ENCODE data around the gene WFDC6. TPM values are rescaled to one million over a fixed set of nuclear protein-coding genes. Genes with fewer than 3 reads are reported as not detected.

The WFDC6 gene
- total RNA-seq, 1 experiment from 2014 or later: not detected

- no peaks in the 10 kb centered on the region for H3K27me3 ChIP-seq (ENCODE audit: insufficient read depth, low read length)
- no peaks in the 10 kb centered on the region for H3K9me3 Mint-ChIP-seq
- no peak overlapping the region for H2BK15ac ChIP-seq (ENCODE audit: low read depth, low read length)
- TF ChIP-seq, protein P1, sequence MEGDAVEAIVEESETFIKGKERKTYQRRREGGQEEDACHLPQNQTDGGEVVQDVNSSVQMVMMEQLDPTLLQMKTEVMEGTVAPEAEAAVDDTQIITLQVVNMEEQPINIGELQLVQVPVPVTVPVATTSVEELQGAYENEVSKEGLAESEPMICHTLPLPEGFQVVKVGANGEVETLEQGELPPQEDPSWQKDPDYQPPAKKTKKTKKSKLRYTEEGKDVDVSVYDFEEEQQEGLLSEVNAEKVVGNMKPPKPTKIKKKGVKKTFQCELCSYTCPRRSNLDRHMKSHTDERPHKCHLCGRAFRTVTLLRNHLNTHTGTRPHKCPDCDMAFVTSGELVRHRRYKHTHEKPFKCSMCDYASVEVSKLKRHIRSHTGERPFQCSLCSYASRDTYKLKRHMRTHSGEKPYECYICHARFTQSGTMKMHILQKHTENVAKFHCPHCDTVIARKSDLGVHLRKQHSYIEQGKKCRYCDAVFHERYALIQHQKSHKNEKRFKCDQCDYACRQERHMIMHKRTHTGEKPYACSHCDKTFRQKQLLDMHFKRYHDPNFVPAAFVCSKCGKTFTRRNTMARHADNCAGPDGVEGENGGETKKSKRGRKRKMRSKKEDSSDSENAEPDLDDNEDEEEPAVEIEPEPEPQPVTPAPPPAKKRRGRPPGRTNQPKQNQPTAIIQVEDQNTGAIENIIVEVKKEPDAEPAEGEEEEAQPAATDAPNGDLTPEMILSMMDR (conservative IDR thresholded peaks at IDR 0.05): peak; percentile 26; the same call in 1 of the 3 replicates
- no peak overlapping the region for H3K18ac ChIP-seq (ENCODE audit: insufficient read length, low read depth, low read length)
- no peaks in the 10 kb centered on the region for H3K36me3 Mint-ChIP-seq (ENCODE audit: insufficient read depth in 1 of 3, low read depth in 3 of 3)
- no peak overlapping the region for H3K27ac Mint-ChIP-seq
- no peak overlapping the region for H3K14ac ChIP-seq (ENCODE audit: insufficient read depth, low read length)
- H3K9ac ChIP-seq (ENCODE audit: extremely low read depth, insufficient read length, low read length): no peak overlapping the region
- no peak overlapping the region for H2BK20ac ChIP-seq (ENCODE audit: low read depth, low read length, poor library complexity, severe bottlenecking)
- no peak overlapping the region for H3K4me3 Mint-ChIP-seq
- no peak overlapping the region for H3K27ac ChIP-seq (ENCODE audit: insufficient read length, low read depth, low read length)
- no peak for DNase-seq
- no peak overlapping the region for H2AFZ ChIP-seq (ENCODE audit: low read length)
- H3K27me3 Mint-ChIP-seq (ENCODE audit: low read depth): peaks cover 7% of the 10 kb centered on the region
- no peak overlapping the region for H4K8ac ChIP-seq (replicated peaks; ENCODE audit: insufficient read length, low read depth, low read length)
- no peak overlapping the region for H4K91ac ChIP-seq (ENCODE audit: insufficient read length, low read depth, low read length)
- H2AK5ac ChIP-seq (ENCODE audit: insufficient read length, low read length): no peak overlapping the region
- no CpG with 5 or more reads among the region's 3 CpGs for WGBS (ENCODE audit: extremely low coverage, insufficient read length, low lambda C conversion rate)
- H4K5ac ChIP-seq (ENCODE audit: insufficient read length, low read depth, low read length): no peak overlapping the region
- H3K79me1 ChIP-seq (ENCODE audit: insufficient read depth, low read depth, low read length, poor library complexity, severe bottlenecking): no peaks in the 10 kb centered on the region
- no peak overlapping the region for H2BK5ac ChIP-seq (ENCODE audit: insufficient read length, low read length)
- H3K56ac ChIP-seq (ENCODE audit: insufficient read length, low read depth, low read length): no peak overlapping the region
- peaks cover 6 to 7% of the 10 kb centered on the region in 2 experiments for H3K4me1 Mint-ChIP-seq
- no peak overlapping the region for H2BK12ac ChIP-seq (ENCODE audit: insufficient read length, low read depth, low read length)
- no peak overlapping the region for H3K4me2 ChIP-seq (ENCODE audit: insufficient read depth, insufficient read length, low read length)
- H3K23ac ChIP-seq (ENCODE audit: insufficient read length, low read depth, low read length): no peak overlapping the region
- H3K23me2 ChIP-seq (ENCODE audit: insufficient read length, low read depth, low read length, poor library complexity, severe bottlenecking): no peaks in the 10 kb centered on the region
- no peaks in the 10 kb centered on the region for H4K20me1 ChIP-seq (ENCODE audit: control insufficient read depth, insufficient read depth, insufficient read length)
- H3K79me2 ChIP-seq (ENCODE audit: insufficient read depth, low read length): no peaks in the 10 kb centered on the region
- H3K9me3 ChIP-seq (ENCODE audit: control insufficient read depth, low read depth, low read length): no peaks in the 10 kb centered on the region
- no peak overlapping the region for H2BK120ac ChIP-seq (ENCODE audit: low read depth, low read length, poor library complexity, severe bottlenecking)
- H3K4ac ChIP-seq (ENCODE audit: low read depth, low read length): no peak overlapping the region
- no peaks in the 10 kb centered on the region for H3K4me1 ChIP-seq (ENCODE audit: insufficient read depth, low read length)
- H3T11ph ChIP-seq (ENCODE audit: low read length): no peak overlapping the region
These were observed 41.2 kb downstream of the WFDC6 start for GRCh38 chr20:45497971-45498494.

All from H9 (cell line).